ENCODE measurements around the gene SERTAD3. TPM values are rescaled to one million over a fixed set of nuclear protein-coding genes. Genes with fewer than 3 reads are reported as not detected.

The SERTAD3 gene
- total RNA-seq, 3 donors from 2014 or later = 17.3 to 28.1 (median 25.2) TPM

DNA sequence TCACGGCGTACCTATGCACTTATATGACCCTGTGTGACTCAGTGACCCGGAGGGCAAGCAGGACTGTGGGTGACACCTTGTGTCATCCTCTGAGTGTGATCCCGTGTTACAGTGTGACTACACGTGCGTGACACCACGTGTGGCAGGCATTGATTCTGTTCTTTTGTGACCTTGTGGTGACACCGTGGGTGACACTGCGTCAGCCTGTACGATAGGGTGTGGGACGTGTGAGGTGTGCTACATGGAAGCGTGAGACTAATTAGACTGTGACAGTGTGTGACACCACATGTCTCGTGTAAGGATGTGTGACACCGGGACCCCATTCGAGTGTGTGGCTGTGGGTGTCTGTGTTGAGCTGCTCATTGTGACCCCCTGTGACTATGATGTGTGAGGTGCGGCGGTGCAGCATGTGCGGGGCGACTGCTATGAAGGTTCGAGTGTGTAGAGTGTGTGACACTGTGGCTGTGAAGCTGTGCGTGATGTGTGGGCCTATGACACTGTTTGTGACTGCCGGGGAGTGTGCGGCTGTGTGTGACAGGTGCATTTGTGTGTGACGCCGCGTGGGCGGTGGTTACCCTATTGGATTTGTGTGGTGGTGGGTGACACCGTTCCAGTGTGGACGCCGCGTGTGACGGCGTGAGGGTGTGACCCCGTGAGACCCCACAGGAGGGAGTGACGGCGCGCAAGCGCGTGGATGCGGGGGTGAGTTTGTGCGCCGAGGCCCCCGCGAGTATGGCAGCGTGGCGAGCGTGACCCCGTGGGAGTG lies 22.3 kb upstream of the SERTAD3 start:
- Histone ChIP-seq H3K27ac (peak overlapping the region; percentile 92 to 97), H3K27me3 (no peaks in the 10 kb centered on the region), H3K36me3 (no peaks in the 10 kb centered on the region), H3K4me3 (peak overlapping the region; percentile 61 to 78 (median 78)), H3K4me1 (peaks cover 3 to 19% of the 10 kb centered on the region in 2 donors), H3K9me3 (no peaks in the 10 kb centered on the region)
- TF ChIP-seq POLR2A (IDR thresholded peaks at IDR 0.05) (no peak), POLR2AphosphoS5 (IDR thresholded peaks at IDR 0.05) (peak; percentile 28 to 43 (median 32))
- TF ChIP-seq, protein P1, sequence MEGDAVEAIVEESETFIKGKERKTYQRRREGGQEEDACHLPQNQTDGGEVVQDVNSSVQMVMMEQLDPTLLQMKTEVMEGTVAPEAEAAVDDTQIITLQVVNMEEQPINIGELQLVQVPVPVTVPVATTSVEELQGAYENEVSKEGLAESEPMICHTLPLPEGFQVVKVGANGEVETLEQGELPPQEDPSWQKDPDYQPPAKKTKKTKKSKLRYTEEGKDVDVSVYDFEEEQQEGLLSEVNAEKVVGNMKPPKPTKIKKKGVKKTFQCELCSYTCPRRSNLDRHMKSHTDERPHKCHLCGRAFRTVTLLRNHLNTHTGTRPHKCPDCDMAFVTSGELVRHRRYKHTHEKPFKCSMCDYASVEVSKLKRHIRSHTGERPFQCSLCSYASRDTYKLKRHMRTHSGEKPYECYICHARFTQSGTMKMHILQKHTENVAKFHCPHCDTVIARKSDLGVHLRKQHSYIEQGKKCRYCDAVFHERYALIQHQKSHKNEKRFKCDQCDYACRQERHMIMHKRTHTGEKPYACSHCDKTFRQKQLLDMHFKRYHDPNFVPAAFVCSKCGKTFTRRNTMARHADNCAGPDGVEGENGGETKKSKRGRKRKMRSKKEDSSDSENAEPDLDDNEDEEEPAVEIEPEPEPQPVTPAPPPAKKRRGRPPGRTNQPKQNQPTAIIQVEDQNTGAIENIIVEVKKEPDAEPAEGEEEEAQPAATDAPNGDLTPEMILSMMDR (IDR thresholded peaks at IDR 0.05) = no peak
- intact Hi-C loops (cut with DNase I; ENCODE audit: low total_unique reads) = no loop called here
- peak; percentile 43 to 65 for DNase-seq (ENCODE audit: low spot score in 2 of 2)

DNA sequence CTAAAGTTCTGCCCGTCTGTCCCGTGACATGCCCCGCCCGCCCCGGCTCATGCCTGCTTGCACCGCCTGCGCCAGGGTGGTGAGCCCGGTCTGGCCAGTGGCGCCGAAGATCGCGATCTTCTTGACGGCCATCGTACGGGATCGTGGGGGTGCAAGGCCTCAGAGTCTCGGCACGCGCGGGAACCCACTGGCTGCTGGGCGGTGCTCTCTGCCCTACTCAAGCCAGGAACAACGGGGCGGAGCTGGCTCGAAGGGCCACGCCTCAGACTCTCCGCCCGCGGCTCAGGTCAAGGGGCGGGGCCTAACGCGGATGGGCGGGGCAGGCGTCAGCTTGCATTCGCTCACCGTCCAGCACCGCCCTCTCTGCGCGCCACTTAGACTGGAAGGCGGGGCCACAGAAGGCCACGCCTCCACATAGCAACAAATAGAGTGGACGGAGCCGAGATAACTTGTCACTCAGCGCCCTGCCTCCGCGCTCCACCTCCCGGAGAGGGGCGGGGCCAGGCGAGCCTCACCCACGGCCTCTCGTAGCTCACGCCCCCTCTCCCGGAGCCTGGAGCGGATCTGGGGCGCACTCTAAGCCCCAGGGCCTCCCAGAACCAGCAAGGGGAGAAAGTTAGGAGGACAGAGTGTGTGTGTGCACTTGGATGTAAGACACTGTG lies 21.6 kb upstream of the SERTAD3 start, which contains the start of gene BLVRB:
BLVRB (minus strand) TSS at position 189 of the 662 bp plus-strand sequence; CDS start at position 132, 57 bp downstream.
- Histone ChIP-seq H3K27ac (peak within 1 kb of the TSS; percentile 92 to 97), H3K4me1 (peaks cover 3 to 19% of the 10 kb centered on the region in 2 donors), H3K4me3 (peak within 1 kb of the TSS; percentile 61 to 78 (median 78)), H3K27me3 (no peaks in the 10 kb centered on the region), H3K9me3 (no peaks in the 10 kb centered on the region), H3K36me3 (no peaks in the 10 kb centered on the region)
- DNase-seq (ENCODE audit: low spot score in 2 of 2) = peak; percentile 100
- intact Hi-C loops (cut with DNase I; ENCODE audit: low total_unique reads) = no loop called here
- TF ChIP-seq, protein P1 (IDR thresholded peaks at IDR 0.05) = peak in 1 of 3 donors; percentile 11
- TF ChIP-seq POLR2A (IDR thresholded peaks at IDR 0.05) (peak; percentile 83), POLR2AphosphoS5 (IDR thresholded peaks at IDR 0.05) (peak; percentile 85 to 96 (median 92))

DNA sequence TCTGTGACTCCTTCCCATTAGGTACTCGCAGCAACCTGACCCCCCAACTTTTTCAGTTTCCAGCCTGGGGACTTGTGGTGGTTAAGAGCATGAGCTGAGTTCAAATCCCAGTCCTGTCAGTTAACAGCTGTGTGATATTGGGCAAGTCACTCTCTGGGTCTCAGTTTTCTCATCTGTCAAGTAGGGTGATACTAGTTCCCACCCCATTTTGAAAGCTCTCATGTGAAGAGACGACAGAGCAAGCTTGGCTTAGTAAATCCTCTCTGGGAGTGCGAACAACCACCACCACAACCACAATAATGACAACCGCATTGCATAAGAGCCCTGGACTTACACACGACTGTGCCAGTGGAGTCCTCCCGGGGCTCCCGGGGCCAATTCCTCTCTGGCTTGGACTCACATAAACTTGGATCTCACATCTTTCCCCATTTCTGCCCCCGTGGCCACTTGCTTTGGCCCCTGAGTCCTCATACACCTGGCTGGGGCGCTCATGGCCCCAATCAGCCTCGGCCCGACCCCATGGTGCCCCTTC lies 21.0 kb upstream of the SERTAD3 start:
- peak in 1 of 2 donors; percentile 73 for DNase-seq (ENCODE audit: low spot score in 2 of 2)
- Histone ChIP-seq H3K4me3 (peak overlapping the region; percentile 61 to 78 (median 78)), H3K9me3 (no peaks in the 10 kb centered on the region), H3K27ac (peak overlapping the region; percentile 92 to 97), H3K27me3 (no peaks in the 10 kb centered on the region), H3K36me3 (no peaks in the 10 kb centered on the region), H3K4me1 (peaks cover 3 to 19% of the 10 kb centered on the region in 2 donors)
- TF ChIP-seq, protein P1 (IDR thresholded peaks at IDR 0.05) = peak in 1 of 3 donors; percentile 16
- no peak for TF ChIP-seq POLR2AphosphoS5 (IDR thresholded peaks at IDR 0.05)
- intact Hi-C loops (cut with DNase I; ENCODE audit: low total_unique reads) = no loop called here

DNA sequence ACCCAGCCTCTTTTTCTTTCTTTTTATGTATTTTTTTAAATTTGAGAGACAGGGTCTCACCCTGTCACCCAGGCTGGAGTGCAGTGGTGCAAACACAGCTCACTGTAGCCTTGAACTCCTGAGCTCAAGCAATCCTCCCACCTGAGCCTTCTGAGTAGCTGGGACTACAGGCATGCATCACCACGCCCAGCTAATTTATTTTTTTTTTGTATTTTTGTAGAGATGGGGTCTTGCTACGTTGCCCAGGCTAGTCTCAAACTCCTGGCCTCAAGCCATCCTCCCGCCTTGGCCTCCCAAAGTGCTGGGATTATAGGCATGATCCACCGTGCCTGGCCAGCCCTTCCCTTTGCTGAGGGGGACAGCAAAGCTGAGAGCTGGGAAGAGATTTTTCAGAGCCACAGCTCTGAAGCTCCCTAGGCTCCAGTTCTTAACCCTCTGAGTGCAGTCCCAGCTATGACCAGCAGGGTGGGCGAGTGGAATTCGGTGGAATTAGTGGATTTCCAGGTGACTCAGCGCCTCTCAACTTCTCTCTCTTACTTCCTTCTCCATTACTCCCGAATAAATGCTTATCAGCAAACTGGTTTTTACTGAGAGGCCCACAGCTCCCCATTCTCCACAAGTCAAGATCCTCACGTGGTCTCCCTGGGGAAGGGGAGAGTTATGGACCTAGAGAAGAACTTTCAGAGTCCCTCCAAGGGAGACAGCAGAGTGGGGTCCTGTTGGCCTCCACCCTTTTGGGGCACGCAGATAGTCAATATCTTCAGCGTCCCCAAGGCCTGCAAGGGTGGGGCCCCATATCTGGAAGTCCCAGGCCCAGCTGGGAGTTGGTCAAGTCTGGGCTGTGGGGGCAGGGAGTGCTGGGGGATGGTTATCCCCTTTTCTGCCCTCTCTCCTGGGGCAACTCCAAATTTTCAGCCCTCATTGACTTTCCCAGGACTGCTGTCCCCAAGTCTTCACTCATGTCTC lies 20.2 kb upstream of the SERTAD3 start:
- H3K27me3 ChIP-seq = no peaks in the 10 kb centered on the region
- H3K36me3 ChIP-seq = no peaks in the 10 kb centered on the region
- TF ChIP-seq POLR2A (IDR thresholded peaks at IDR 0.05) = no peak
- TF ChIP-seq, protein P1 (IDR thresholded peaks at IDR 0.05) = peak; percentile 79 to 82 (median 81)
- TF ChIP-seq POLR2AphosphoS5 (IDR thresholded peaks at IDR 0.05) = peak in 1 of 3 donors; percentile 29
- peaks cover 3 to 19% of the 10 kb centered on the region in 2 donors for H3K4me1 ChIP-seq
- peak; percentile 75 to 86 for DNase-seq (ENCODE audit: low spot score in 2 of 2)
- H3K9me3 ChIP-seq = no peaks in the 10 kb centered on the region
- intact Hi-C loops (cut with DNase I; ENCODE audit: low total_unique reads) = no loop called here
- H3K4me3 ChIP-seq = peak overlapping the region; percentile 61 to 78 (median 78)
- peak overlapping the region; percentile 92 to 97 for H3K27ac ChIP-seq
